Right atrium auricular region (tissue), 2 donors: ENCODE results near the gene KCNAB1. TPM values are rescaled to one million over a fixed set of nuclear protein-coding genes. Genes with fewer than 3 reads are reported as not detected.
"Not testable (repeated sequence)": the region's sequence is repeated elsewhere in the genome, so short reads cannot be mapped to it uniquely, and the experiment has no call there.

Experiments
- DNase-seq: peaks from one replicate; pipeline ENCODE4 v3.0.0-alpha.2; 2019; ENCODE audit warnings: low spot score
- H3K27ac ChIP-seq, 2 donors: fragments of 200-600 bp; sonication (generic); 1 replicate in 1 of 2; 2 replicates in 1 of 2; pipeline ENCODE4 v1.5.1; 2016 to 2019
- H3K27me3 ChIP-seq, 2 donors: fragments of 200-600 bp; sonication (generic); one replicate each; pipeline versions ENCODE4 v1.5.1 to v1.6.0; 2017 to 2019
- H3K36me3 ChIP-seq: fragments of 200-600 bp; sonication (generic); one replicate; pipeline ENCODE4 v1.5.1; 2016
- H3K4me1 ChIP-seq, 2 donors: fragments of 200-600 bp; sonication (generic); one replicate each; pipeline versions ENCODE4 v1.5.1 to v1.6.0; 2017 to 2019
- H3K4me3 ChIP-seq, 2 donors: fragments of 200-600 bp; sonication (generic); 1 replicate in 1 of 2; 2 replicates in 1 of 2; pipeline ENCODE4 v1.5.1; 2017 to 2019; ENCODE audit warnings: mild to moderate bottlenecking in 1 of 2, moderate library complexity in 1 of 2
- H3K9me3 ChIP-seq, 2 donors: fragments of 200-600 bp; sonication (generic); one replicate each; pipeline ENCODE4 v1.5.1; 2019
- CTCF ChIP-seq, 2 donors: fragments of 200-600 bp; sonication (generic); IDR thresholded peaks; one replicate each; pipeline ENCODE4 v1.5.1; 2019; ENCODE audit warnings: antibody characterized with exemption in 2 of 2
- total RNA-seq, 2 donors: library from RNA; depleted of rRNA; stranded (reverse); fragments of >200 nt; gene quantifications; one replicate each; pipeline ENCODE4 v1.1.0, GENCODE V29; 2016

Gene KCNAB1
- total RNA-seq, 2 donors from 2014 or later: 2.0 to 3.2 TPM

GRCh38 chr3:156218353-156218744 lies 98.0 kb downstream of the KCNAB1 start:
- no peaks in the 10 kb centered on the region for H3K9me3 ChIP-seq
- DNase-seq: no peak
- H3K4me1 ChIP-seq: no peaks in the 10 kb centered on the region
- no peak overlapping the region for H3K27ac ChIP-seq
- no peak for TF ChIP-seq CTCF (IDR thresholded peaks at IDR 0.05)
- H3K27me3 ChIP-seq: no peaks in the 10 kb centered on the region
- no peaks in the 10 kb centered on the region for H3K36me3 ChIP-seq
- H3K4me3 ChIP-seq: no peak overlapping the region

GRCh38 chr3:156222381-156222780 lies 102.0 kb downstream of the KCNAB1 start:
- not testable (repeated sequence) for DNase-seq, H3K4me3 ChIP-seq

GRCh38 chr3:156224046-156224445 lies 103.7 kb downstream of the KCNAB1 start:
- H3K4me1 ChIP-seq, DNase-seq, H3K4me3 ChIP-seq, H3K36me3 ChIP-seq, H3K27ac ChIP-seq, H3K27me3 ChIP-seq, H3K9me3 ChIP-seq: not testable (repeated sequence)

More at GRCh38 chr3:156222381-156222780, 102.0 kb downstream of the KCNAB1 start:
- H3K27ac ChIP-seq, H3K36me3 ChIP-seq, H3K9me3 ChIP-seq, H3K4me1 ChIP-seq, H3K27me3 ChIP-seq: not testable (repeated sequence)

- Histone ChIP-seq H3K27ac (no peak overlapping the region), H3K27me3 (no peaks in the 10 kb centered on the region), H3K36me3 (no peaks in the 10 kb centered on the region), H3K4me3 (no peak overlapping the region), H3K9me3 (no peaks in the 10 kb centered on the region), H3K4me1 (no peaks in the 10 kb centered on the region)
- no peak for TF ChIP-seq CTCF (IDR thresholded peaks at IDR 0.05)
- DNase-seq: no peak
These were observed 106.5 kb downstream of the KCNAB1 start for GRCh38 chr3:156226676-156227420.

- H3K4me3 ChIP-seq: no peak overlapping the region
- H3K36me3 ChIP-seq: no peaks in the 10 kb centered on the region
- H3K9me3 ChIP-seq: no peaks in the 10 kb centered on the region
- H3K4me1 ChIP-seq: no peaks in the 10 kb centered on the region
- H3K27me3 ChIP-seq: no peaks in the 10 kb centered on the region
- H3K27ac ChIP-seq: no peak overlapping the region
- no peak for DNase-seq
- TF ChIP-seq CTCF (IDR thresholded peaks at IDR 0.05): no peak
These were observed 107.3 kb downstream of the KCNAB1 start for GRCh38 chr3:156227704-156228103.

GRCh38 chr3:156230278-156230900 lies 110.0 kb downstream of the KCNAB1 start:
- H3K9me3 ChIP-seq: no peaks in the 10 kb centered on the region
- H3K36me3 ChIP-seq: no peaks in the 10 kb centered on the region
- DNase-seq: no peak
- H3K27me3 ChIP-seq: no peaks in the 10 kb centered on the region
- no peaks in the 10 kb centered on the region for H3K4me1 ChIP-seq
- H3K27ac ChIP-seq: no peak overlapping the region
- no peak for TF ChIP-seq CTCF (IDR thresholded peaks at IDR 0.05)
- H3K4me3 ChIP-seq: no peak overlapping the region

GRCh38 chr3:156231221-156231620 lies 110.8 kb downstream of the KCNAB1 start:
- DNase-seq, H3K36me3 ChIP-seq, H3K9me3 ChIP-seq, H3K4me1 ChIP-seq, H3K27ac ChIP-seq, H3K27me3 ChIP-seq, H3K4me3 ChIP-seq: not testable (repeated sequence)
